DOHH2 (cell line): ENCODE data around the gene PITPNM3.

ENCODE experiments used
- H3F3A ChIP-seq: fragments of 200-600 bp; sonication (generic), shearing (Covaris generic); 2 replicates; pipeline ENCODE4 v1.6.0; 2016; ENCODE audit warnings: antibody characterized with exemption, mild to moderate bottlenecking; ENCODE audit not compliant: control insufficient read depth, insufficient read depth
- H3K27ac ChIP-seq: fragments of 200-600 bp; sonication (generic); 2 replicates; pipeline ENCODE4 v1.5.1; 2014; ENCODE audit warnings: low read depth, mild to moderate bottlenecking, low read length, moderate library complexity
- H3K27me3 ChIP-seq: fragments of 200-600 bp; sonication (generic); 2 replicates; pipeline ENCODE4 v1.6.1; 2014; ENCODE audit warnings: mild to moderate bottlenecking, low read length, mixed read lengths; ENCODE audit not compliant: control insufficient read depth
- H3K36me3 ChIP-seq: fragments of 200-600 bp; sonication (generic); 2 replicates; pipeline ENCODE4 v1.6.1; 2014; ENCODE audit warnings: mild to moderate bottlenecking, low read length, moderate library complexity, mixed read lengths; ENCODE audit not compliant: control insufficient read depth
- H3K4me1 ChIP-seq: fragments of 200-600 bp; sonication (generic); 2 replicates; pipeline ENCODE4 v1.6.1; 2014; ENCODE audit warnings: mild to moderate bottlenecking, low read length, mixed read lengths; ENCODE audit not compliant: control insufficient read depth
- H3K4me2 ChIP-seq: fragments of 200-600 bp; sonication (generic); 2 replicates; pipeline ENCODE4 v1.6.0; 2014; ENCODE audit warnings: mild to moderate bottlenecking, low read length, moderate library complexity
- H3K4me3 ChIP-seq: fragments of 200-600 bp; sonication (generic); 2 replicates; pipeline ENCODE4 v1.5.1; 2014; ENCODE audit warnings: mild to moderate bottlenecking, low read length, mixed read lengths
- H3K79me2 ChIP-seq: fragments of 200-600 bp; sonication (generic); 2 replicates; pipeline ENCODE4 v1.6.1; 2014; ENCODE audit warnings: mild to moderate bottlenecking, low read length, mixed read lengths; ENCODE audit not compliant: control insufficient read depth
- H3K9me2 ChIP-seq: fragments of 200-600 bp; sonication (generic); replicated peaks from 2 replicates; pipeline ENCODE4 v1.6.1; 2014; ENCODE audit warnings: mild to moderate bottlenecking, low read length, mixed read lengths; ENCODE audit not compliant: control insufficient read depth
- H3K9me3 ChIP-seq: fragments of 200-600 bp; sonication (generic); 2 replicates; pipeline ENCODE4 v1.6.1; 2014; ENCODE audit warnings: antibody characterized with exemption, low read length, mixed read lengths; ENCODE audit not compliant: control insufficient read depth, insufficient read depth
- H4K20me1 ChIP-seq: fragments of 200-600 bp; sonication (generic); 2 replicates; pipeline ENCODE4 v1.6.0; 2014; ENCODE audit warnings: low read depth, mild to moderate bottlenecking, antibody characterized with exemption, low read length, moderate library complexity; ENCODE audit not compliant: control insufficient read depth, insufficient read depth
- CTCF ChIP-seq: fragments of 200-600 bp; sonication (generic); IDR thresholded peaks from one replicate; pipeline ENCODE4 v1.5.1; 2014; ENCODE audit warnings: antibody characterized with exemption, mild to moderate bottlenecking, low read depth, low read length; ENCODE audit not compliant: poor library complexity, severe bottlenecking
- EZH2phosphoT487 ChIP-seq: fragments of 200-600 bp; sonication (generic); IDR thresholded peaks from 2 replicates; pipeline ENCODE4 v1.6.1; 2017; ENCODE audit warnings: borderline replicate concordance, mild to moderate bottlenecking, antibody characterized with exemption, low read length, moderate library complexity, mixed read lengths

Gene PITPNM3

GRCh38 chr17:6458460-6458950 is 97.8 kb downstream of the PITPNM3 start:
- Histone ChIP-seq H3K27me3 (no peaks in the 10 kb centered on the region), H3K4me3 (no peak overlapping the region), H3K9me3 (no peaks in the 10 kb centered on the region), H3K79me2 (no peaks in the 10 kb centered on the region), H3K9me2 (no peaks in the 10 kb centered on the region), H3K36me3 (no peaks in the 10 kb centered on the region), H3K4me2 (no peak overlapping the region), H3K4me1 (no peaks in the 10 kb centered on the region), H4K20me1 (no peaks in the 10 kb centered on the region), H3F3A (no peaks in the 10 kb centered on the region), H3K27ac (no peak overlapping the region)
- no peak for TF ChIP-seq EZH2phosphoT487
- no peak for TF ChIP-seq CTCF

GRCh38 chr17:6457688-6458459 is 98.5 kb downstream of the PITPNM3 start:
- Histone ChIP-seq H3K9me2 (no peaks in the 10 kb centered on the region), H3K4me1 (no peaks in the 10 kb centered on the region), H3K27ac (no peak overlapping the region), H3K27me3 (no peaks in the 10 kb centered on the region), H4K20me1 (no peaks in the 10 kb centered on the region), H3K36me3 (no peaks in the 10 kb centered on the region), H3K79me2 (no peaks in the 10 kb centered on the region), H3K9me3 (no peaks in the 10 kb centered on the region), H3F3A (no peaks in the 10 kb centered on the region), H3K4me3 (no peak overlapping the region), H3K4me2 (no peak overlapping the region)
- no peak for TF ChIP-seq CTCF
- no peak for TF ChIP-seq EZH2phosphoT487

- H3K4me1 ChIP-seq, result no peaks in the 10 kb centered on the region
- H3K9me3 ChIP-seq, result no peaks in the 10 kb centered on the region
- H4K20me1 ChIP-seq, result no peaks in the 10 kb centered on the region
- no peaks in the 10 kb centered on the region for H3F3A ChIP-seq
- no peaks in the 10 kb centered on the region for H3K9me2 ChIP-seq
- no peak overlapping the region for H3K4me3 ChIP-seq
- TF ChIP-seq EZH2phosphoT487 (no peak), CTCF (no peak)
- no peak overlapping the region for H3K27ac ChIP-seq
- no peaks in the 10 kb centered on the region for H3K27me3 ChIP-seq
- H3K79me2 ChIP-seq, result no peaks in the 10 kb centered on the region
- H3K4me2 ChIP-seq, result no peak overlapping the region
- no peaks in the 10 kb centered on the region for H3K36me3 ChIP-seq
Observed at GRCh38 chr17:6456914-6457687, 99.3 kb downstream of the PITPNM3 start.
